Tibial nerve (tissue), 4 donors: Measurements from ENCODE around the gene SOCS6.

ENCODE experiments used
- EP300 ChIP-seq, 2 donors: sonication (generic); formaldehyde crosslinking; IDR thresholded peaks; one replicate each; pipeline ENCODE4 v1.6.1; 2017; ENCODE audit warnings: antibody characterized with exemption in 2 of 2, mild to moderate bottlenecking in 1 of 2
- POLR2A ChIP-seq, 2 donors: fragments of 450-650 bp; IDR thresholded peaks; one replicate each; pipeline ENCODE4 v1.6.1; 2017; ENCODE audit warnings: antibody characterized with exemption in 2 of 2, mild to moderate bottlenecking in 2 of 2, moderate library complexity in 2 of 2
- TF ChIP-seq, protein P1 (sequence below), 5 experiments: fragments of 200-600 bp in 3 of 5; fragments of 450-650 bp in 2 of 5; sonication (generic) in 3 of 5; IDR thresholded peaks; one replicate each; pipeline ENCODE4 v1.5.1; 2016 to 2019; ENCODE audit warnings: antibody characterized with exemption in 5 of 5, mild to moderate bottlenecking in 3 of 5, moderate library complexity in 2 of 5

DNA sequence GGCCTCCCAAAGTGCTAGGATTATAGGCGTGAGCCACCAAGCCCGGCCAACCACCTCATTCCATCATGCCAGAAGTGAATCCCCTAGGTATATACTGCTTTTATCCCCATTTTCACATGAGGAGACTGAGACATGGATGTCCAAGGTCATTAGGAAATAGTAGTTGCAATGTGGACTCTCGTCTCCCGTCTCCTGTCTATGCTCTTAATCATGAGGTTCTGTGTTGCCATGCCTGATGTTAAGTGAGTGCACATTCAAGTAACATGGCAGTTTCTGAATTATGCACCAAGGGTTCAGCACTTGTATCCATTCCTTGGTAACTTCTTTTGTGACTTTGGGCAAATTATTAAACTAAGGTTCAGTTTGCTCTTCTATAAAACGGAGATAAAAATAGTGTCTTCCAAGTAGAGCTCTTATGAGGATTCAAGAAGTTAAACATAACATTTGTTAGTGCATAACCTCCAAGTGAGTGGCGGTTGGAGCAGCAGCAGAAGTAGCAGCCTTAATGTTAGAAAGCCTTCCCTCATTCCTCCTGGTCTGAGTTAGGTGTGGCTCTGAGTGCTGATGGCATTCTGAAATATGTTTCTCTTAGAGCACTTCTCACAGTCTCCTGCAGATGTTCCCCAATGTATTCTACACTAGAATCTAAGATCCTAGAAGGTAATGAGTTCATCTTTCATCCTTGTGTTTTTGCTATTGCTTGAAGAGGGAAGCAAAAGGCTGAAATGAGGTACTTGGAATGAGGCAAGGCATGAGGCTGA, 21.9 kb downstream of the SOCS6 start:
- no peak for TF ChIP-seq EP300 (IDR thresholded peaks at IDR 0.05)
- TF ChIP-seq, protein P1, sequence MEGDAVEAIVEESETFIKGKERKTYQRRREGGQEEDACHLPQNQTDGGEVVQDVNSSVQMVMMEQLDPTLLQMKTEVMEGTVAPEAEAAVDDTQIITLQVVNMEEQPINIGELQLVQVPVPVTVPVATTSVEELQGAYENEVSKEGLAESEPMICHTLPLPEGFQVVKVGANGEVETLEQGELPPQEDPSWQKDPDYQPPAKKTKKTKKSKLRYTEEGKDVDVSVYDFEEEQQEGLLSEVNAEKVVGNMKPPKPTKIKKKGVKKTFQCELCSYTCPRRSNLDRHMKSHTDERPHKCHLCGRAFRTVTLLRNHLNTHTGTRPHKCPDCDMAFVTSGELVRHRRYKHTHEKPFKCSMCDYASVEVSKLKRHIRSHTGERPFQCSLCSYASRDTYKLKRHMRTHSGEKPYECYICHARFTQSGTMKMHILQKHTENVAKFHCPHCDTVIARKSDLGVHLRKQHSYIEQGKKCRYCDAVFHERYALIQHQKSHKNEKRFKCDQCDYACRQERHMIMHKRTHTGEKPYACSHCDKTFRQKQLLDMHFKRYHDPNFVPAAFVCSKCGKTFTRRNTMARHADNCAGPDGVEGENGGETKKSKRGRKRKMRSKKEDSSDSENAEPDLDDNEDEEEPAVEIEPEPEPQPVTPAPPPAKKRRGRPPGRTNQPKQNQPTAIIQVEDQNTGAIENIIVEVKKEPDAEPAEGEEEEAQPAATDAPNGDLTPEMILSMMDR (IDR thresholded peaks at IDR 0.05): no peak
- no peak for TF ChIP-seq POLR2A (IDR thresholded peaks at IDR 0.05)
